ENCODE measurements around the gene LENG9. TPM values are rescaled to one million over a fixed set of nuclear protein-coding genes. Genes with fewer than 3 reads are reported as not detected.

Gene LENG9
- total and polyA plus RNA-seq, 2 of the 13 experiments (the other 11 are each of a cell fraction or from before 2014, with no cell fraction given), result 0.75 to 2.9 TPM

GRCh38 chr19:54463531-54464043 lies at the start of gene LENG9 (continued):
- TF ChIP-seq ELF3 (CRISPR knock-in tag; IDR thresholded peaks at IDR 0.05) (0 out of 2 replicates have a peak, but pooled peaks have one; percentile 8), REXO4 (CRISPR knock-in tag; IDR thresholded peaks at IDR 0.05; ENCODE audit: borderline replicate concordance) (no peak), ZNF501 (CRISPR knock-in tag; IDR thresholded peaks at IDR 0.05) (no peak), MBD4 (IDR thresholded peaks at IDR 0.05; ENCODE audit: borderline replicate concordance, low read length) (no peak), ZNF569 (CRISPR knock-in tag; IDR thresholded peaks at IDR 0.05; ENCODE audit: borderline replicate concordance) (no peak), RAD51 (IDR thresholded peaks at IDR 0.05; ENCODE audit: borderline replicate concordance) (no peak), MAF1 (CRISPR knock-in tag; IDR thresholded peaks at IDR 0.05; ENCODE audit: borderline replicate concordance) (no peak), ZBTB20 (CRISPR knock-in tag; IDR thresholded peaks at IDR 0.05; ENCODE audit: borderline replicate concordance, low read depth) (0 out of 2 replicates have a peak, but pooled peaks have one; percentile 14), SP140L (CRISPR knock-in tag; IDR thresholded peaks at IDR 0.05; ENCODE audit: borderline replicate concordance) (no peak), ZNF674 (CRISPR knock-in tag; IDR thresholded peaks at IDR 0.05; ENCODE audit: low read depth) (peak; percentile 49; the same call in 1 of the 2 replicates), ZNF740 (CRISPR knock-in tag; IDR thresholded peaks at IDR 0.05) (no peak), ZNF792 (CRISPR knock-in tag; IDR thresholded peaks at IDR 0.05) (0 out of 2 replicates have a peak, but pooled peaks have one; percentile 33), TAF1 (CRISPR knock-in tag; IDR thresholded peaks at IDR 0.05) (peak; percentile 74), SPEN (CRISPR knock-in tag; IDR thresholded peaks at IDR 0.05; ENCODE audit: low read depth) (peak; percentile 53), ZNF510 (CRISPR knock-in tag; IDR thresholded peaks at IDR 0.05; ENCODE audit: low read depth) (no peak), PHF21A (CRISPR knock-in tag; IDR thresholded peaks at IDR 0.05) (no peak), SRY (CRISPR knock-in tag; IDR thresholded peaks at IDR 0.05) (peak; percentile 51; the same call in 1 of the 2 replicates), NCOR1 (IDR thresholded peaks at IDR 0.05; ENCODE audit: borderline replicate concordance, low read length) (no peak), STAT5B (CRISPR knock-in tag; IDR thresholded peaks at IDR 0.05) (0 out of 2 replicates have a peak, but pooled peaks have one; percentile 29), STAG1 (CRISPR knock-in tag; IDR thresholded peaks at IDR 0.05) (no peak), POGK (CRISPR knock-in tag; conservative IDR thresholded peaks at IDR 0.05) (no peak), ZNF451 (CRISPR knock-in tag; IDR thresholded peaks at IDR 0.05) (0 out of 2 replicates have a peak, but pooled peaks have one; percentile 11), ZFP62 (CRISPR knock-in tag; IDR thresholded peaks at IDR 0.05) (no peak), IKZF4 (CRISPR knock-in tag; IDR thresholded peaks at IDR 0.05; ENCODE audit: borderline replicate concordance, low read depth, not compliant biosample characterization) (no peak), ZFP36 (IDR thresholded peaks at IDR 0.05; ENCODE audit: borderline replicate concordance, low read depth, low read length, partially characterized antibody) (no peak), ZNF513 (CRISPR knock-in tag; conservative IDR thresholded peaks at IDR 0.05) (no peak), ZNF713 (CRISPR knock-in tag; IDR thresholded peaks at IDR 0.05) (no peak), TEAD3 (CRISPR knock-in tag; optimal IDR thresholded peaks at IDR 0.05; ENCODE audit: borderline replicate concordance) (peak; percentile 33), ZNF546 (CRISPR knock-in tag; conservative IDR thresholded peaks at IDR 0.05) (no peak), ZMAT3 (CRISPR knock-in tag; conservative IDR thresholded peaks at IDR 0.05) (peak; percentile 46; the same call in 1 of the 2 replicates)

Data from HepG2 (cell line).